Stimulated activated CD8-positive, alpha-beta memory T cell treated with anti-CD3 and anti-CD28 coated beads, Interleukin-12 subunit alpha, Interleukin-12 subunit beta, amount 100 ng/mL, for 24 hours (primary cell): Measurements from ENCODE around the gene TOP2B.
A peak's percentile ranks its signal among the peaks of the same experiment; 100 is the strongest.

Experiments
- DNase-seq: peaks from one replicate; pipeline ENCODE4 v3.0.0-alpha.2; 2020; ENCODE audit errors: extremely low read depth

TOP2B gene, protein sequence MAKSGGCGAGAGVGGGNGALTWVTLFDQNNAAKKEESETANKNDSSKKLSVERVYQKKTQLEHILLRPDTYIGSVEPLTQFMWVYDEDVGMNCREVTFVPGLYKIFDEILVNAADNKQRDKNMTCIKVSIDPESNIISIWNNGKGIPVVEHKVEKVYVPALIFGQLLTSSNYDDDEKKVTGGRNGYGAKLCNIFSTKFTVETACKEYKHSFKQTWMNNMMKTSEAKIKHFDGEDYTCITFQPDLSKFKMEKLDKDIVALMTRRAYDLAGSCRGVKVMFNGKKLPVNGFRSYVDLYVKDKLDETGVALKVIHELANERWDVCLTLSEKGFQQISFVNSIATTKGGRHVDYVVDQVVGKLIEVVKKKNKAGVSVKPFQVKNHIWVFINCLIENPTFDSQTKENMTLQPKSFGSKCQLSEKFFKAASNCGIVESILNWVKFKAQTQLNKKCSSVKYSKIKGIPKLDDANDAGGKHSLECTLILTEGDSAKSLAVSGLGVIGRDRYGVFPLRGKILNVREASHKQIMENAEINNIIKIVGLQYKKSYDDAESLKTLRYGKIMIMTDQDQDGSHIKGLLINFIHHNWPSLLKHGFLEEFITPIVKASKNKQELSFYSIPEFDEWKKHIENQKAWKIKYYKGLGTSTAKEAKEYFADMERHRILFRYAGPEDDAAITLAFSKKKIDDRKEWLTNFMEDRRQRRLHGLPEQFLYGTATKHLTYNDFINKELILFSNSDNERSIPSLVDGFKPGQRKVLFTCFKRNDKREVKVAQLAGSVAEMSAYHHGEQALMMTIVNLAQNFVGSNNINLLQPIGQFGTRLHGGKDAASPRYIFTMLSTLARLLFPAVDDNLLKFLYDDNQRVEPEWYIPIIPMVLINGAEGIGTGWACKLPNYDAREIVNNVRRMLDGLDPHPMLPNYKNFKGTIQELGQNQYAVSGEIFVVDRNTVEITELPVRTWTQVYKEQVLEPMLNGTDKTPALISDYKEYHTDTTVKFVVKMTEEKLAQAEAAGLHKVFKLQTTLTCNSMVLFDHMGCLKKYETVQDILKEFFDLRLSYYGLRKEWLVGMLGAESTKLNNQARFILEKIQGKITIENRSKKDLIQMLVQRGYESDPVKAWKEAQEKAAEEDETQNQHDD (N-terminal part only)

DNA sequence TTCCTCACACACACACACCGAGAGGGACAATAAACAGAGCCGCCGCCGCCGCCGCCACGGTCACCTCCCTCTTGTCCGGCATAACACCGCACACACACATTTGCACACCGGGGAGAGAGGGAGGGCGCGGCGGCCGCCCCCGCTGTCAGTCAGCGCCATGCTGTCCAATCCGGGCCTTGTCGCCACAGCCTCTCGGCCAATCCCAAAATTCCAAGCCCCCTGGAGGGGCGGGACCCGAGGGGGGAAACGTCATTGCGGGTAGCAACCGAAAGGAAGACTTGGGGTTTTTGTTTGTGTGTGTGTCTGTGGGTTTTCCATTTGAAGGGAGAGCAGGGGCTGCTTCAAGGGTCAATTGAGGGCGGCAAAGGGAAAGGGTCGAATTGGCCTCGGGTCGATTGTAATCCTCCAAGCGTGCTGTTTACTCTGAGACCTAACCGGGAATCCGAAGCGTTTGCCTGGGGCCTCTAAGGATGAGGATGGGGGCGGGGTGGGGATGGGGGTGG lies at the start of gene TOP2B:
TSS of gene TOP2B (minus strand) at position 96 of the 503 bp plus-strand sequence. CDS start 610 bp downstream, outside the sequence.
- DNase-seq: peak; percentile 88

DNA sequence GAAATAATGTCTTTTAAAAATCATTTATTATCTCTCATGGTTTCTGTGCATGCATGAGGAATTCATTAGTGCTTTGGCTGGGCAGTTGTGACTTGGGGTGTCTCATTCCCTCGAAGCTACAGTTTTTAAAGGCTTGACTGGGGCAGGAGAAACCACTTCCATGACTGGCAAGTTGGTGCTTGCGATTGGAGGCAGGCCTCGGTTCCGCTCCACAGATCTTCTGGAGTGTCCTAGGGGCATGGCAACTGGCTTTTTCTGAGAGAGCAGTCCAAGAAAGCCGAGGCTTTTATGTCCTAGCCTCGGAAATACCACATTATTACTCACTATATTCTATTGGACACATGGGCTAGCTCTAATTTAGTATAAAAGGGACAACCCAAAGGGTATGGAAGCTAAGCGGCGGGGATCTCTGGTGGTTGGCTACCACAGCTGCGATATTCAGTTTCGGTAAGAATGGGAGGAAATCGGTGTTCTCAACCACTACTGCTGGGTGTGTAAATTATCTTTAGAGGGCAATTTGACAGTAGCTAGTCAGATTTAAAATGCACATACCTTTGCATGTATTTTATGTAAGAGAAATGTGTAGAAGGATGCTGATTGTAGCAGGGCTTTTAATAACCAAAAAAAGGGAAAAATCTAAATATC lies 48.8 kb upstream of the TOP2B start:
- DNase-seq: no peak

DNA sequence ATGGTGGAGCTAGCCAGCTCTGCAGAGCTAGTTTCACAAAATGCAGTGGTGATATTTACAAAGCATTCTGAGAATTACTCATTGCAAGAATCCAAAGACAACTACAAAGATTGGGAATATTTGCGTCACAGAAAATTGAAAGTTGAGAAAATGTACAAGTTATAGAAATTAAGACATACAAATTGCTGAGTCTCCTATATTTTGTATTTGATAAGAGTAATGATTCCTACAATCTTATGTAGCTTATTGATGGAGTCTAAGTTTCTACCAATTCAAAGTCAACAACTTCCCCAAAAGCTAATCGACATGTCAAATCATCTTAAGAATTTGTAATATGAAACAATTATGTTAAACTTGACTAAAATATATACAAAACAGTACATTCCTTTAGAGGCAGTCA lies 46.4 kb upstream of the TOP2B start:
- no peak for DNase-seq

DNA sequence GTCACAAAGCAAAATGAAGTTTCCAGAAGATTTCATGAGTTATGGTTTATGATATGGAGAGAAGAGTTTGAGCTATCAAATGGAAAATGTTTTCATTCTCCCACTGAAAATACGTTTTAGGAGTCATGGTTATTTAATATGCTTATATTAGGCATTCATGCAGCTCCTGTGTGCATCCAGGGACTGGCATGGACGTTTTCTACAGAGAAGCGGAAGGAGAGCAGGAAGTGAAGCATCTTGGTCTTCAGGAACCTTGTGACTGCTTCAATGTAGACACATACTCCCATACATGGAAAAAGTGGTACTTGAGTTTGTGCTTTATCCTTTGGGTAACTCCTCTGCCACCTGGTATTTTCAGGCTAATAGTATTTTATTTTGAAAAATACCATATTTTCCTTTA lies 43.3 kb upstream of the TOP2B start:
- DNase-seq: no peak

DNA sequence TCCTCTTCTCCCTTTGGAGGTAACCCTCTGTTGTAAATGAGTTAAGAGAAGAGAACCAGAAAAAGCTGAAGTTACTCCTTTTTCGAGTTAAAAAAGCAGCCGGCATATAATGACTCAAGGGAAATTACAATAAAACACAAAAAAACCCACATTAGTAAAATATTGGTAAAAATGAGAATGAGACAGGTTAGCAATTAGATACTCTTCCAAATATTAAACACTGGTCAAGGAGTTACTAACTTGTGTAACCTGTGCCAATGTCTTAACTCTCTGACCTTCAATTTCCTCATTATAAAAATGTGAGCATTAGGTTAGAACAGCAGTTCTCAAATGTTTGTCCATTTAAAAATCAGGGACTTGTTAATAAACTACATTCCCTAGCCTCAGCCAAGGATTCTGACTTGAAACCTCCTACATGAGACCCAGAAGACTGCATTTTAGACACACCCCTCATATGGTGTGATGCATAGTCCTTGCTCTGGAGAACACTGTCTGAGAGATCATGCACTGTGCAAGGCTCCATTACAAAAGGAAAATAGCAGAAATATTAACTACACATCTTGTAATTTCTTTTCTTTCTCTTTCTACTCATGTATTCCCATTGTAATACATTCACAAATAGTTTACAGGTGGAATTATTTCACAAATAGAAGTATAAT lies 42.7 kb upstream of the TOP2B start:
- DNase-seq: no peak

DNA sequence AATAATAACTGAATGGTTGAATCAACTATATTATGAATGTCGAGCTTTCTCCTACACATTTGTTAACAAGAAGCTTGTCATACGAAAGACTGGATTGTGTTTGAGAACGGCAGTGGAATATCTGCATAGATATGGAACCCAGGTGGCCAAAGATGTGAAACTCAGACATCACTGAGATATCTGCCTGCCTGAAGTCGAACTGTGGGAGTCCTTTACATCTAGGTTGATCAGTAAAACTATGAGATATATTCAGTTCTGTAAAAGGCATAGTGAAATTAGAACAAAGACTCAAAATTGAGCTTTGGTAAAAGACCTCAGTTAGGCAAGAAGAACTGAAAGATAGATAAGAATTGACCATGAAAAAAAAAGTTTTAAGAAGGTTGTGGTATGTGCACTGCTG lies 41.5 kb upstream of the TOP2B start:
- DNase-seq: no peak

DNA sequence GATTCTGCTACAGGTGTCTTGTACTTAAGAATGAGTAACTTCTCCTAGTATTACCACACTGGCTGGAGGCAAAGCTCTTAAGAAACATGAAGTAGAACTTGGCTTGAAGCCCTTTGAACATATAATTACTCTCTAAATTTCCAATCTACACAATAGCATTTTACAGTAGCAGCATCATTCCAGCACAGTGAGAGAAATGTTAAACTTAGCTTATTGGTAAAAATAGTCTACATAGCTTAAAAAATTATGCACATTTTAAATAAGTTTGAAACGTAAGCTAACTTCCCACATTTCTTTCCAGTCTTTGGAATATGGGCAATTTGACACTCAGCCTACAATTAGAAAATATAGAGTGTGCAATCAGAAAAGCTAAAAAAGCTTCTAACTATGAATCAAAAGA lies 32.8 kb upstream of the TOP2B start:
- DNase-seq: no peak

DNA sequence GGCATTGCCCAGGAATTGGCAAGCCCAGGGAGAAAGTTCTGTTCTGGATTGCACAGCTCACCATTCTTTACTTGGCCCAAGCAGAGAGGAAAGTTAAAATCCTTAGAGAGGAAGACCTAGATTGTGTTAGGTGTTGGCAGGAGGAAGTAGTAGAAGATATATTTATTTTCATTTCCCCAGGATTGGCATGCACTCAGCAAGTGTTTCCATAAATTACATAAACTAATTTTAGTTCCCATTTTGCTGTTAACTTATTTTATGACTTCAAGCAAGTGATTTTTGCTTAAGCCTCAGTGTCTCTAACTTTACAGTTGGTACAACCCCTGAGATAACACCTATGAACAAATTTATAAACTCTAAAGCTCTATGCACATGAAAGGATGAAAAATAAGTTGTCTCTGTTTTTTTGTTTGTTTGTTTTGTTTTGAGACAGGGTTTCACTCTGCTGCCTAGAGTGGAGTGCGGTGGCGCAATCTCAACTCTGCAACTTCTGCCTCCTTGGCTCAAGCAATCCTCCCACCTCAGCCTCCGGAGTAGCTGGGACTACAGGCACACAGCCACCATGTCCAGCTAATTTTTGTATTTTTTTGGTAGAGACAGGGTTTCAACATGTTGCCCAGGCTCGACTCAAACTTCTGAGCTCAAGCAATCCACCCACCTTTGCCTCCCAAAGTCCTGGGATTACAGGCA lies 31.2 kb upstream of the TOP2B start:
- no peak for DNase-seq

DNA sequence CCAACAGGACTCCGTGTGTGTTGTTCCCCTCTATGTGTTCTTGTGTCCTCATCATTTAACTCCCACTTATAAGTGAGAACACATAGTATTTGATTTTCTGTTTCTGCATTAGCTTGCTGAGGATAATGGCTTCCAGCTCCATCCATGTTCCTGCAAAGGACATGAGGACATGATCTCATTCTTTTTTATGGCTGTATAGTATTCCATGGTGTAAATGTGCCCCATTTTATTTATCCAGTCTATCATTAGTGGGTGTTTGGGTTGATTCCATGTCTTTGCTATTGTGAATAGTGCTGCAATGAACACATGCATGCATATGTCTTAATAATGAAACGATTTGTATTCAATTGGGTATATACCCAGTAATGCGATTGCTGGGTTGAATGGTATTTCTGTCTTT lies 28.5 kb upstream of the TOP2B start:
- DNase-seq: no peak

DNA sequence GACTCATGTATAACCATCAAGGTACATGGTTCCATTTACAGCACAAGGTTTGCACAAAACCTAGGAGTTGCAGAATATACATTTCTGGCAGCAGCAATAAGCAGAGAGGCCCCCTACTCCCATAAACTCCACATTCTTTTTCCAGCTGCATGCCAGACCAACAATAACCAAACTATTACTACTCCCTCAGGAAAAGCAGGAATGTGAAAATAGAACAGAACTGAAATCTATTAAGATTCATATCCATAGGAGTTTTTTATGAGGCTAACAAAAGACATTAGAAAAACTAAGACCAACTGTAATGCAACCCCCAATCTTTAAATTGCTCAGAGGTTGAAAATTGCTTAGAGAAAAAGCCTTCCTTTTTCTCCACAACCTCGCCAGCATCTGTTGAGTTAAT lies 27.6 kb upstream of the TOP2B start:
- DNase-seq: no peak

DNA sequence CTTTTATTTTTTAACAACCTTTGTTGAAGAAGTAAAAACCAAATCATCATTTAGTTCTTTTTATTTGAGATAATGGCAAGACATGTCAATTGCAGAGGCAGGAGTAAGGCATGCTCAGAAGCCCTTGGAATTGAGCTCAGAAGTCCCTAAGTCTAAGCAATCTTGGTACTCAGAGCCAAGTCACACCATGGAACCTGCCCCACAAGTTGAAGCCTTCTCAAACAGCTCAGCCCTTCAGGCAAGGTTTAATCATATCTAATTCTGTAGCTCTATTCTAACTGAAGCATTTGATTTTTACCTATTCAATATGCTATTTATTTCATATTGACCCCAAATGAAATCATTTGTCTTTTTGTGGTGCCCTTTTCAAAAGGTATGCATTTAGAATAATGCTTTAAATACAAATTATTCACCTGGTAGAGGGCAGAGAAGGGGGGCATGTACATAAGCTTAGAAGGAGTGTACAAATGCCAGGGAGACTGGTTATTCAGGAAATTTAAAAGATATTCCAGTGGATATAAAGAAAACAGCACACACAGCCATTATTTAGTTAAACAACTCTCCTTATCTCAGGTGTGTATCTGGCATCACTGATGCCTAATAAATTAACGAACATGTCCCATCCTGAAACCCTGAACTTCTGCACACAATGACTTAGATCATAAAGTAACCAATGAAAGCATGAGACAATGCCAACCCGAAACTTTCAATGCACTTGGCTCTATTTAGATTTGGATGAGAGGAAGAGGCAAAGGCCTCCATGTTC lies 26.2 kb upstream of the TOP2B start:
- no peak for DNase-seq

DNA sequence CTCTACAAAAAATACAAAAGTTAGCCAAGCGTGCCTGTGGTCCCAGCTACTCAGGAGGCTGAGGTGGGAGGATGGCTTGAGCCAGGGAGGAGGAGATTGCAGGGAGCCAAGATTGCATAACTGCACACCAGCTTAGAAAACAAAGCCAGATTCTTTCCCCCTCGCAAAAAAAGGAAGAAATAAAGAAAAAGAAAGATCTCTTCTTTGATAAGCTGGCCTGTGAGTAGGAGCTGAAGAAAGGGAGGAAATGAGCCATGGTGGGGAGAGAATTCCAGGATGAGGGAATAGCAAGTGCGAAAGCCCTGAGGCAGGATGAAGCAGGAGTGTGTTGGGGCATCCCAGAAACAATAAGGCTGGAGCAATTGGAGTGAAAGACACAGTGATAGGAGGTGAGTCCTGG lies 24.5 kb upstream of the TOP2B start:
- no peak for DNase-seq

DNA sequence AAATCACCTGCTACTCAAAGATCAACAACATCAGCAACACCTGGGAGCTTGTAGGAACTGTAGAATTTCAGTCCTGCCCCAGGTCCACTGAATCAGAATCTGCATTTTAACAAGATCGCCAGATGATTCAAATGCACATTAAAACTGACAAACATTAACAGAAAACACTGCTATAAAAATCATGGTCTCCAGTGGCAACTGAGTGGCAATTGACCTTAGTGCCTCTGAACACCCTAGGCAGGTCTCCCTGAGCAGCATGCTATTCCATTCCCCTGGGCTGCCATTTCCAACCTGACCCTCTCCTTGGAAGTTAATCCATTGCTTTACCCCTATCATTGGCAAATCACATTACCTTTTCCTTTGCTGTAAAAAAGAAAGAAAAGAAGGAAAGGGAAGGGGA lies 23.0 kb upstream of the TOP2B start:
- DNase-seq: no peak

DNA sequence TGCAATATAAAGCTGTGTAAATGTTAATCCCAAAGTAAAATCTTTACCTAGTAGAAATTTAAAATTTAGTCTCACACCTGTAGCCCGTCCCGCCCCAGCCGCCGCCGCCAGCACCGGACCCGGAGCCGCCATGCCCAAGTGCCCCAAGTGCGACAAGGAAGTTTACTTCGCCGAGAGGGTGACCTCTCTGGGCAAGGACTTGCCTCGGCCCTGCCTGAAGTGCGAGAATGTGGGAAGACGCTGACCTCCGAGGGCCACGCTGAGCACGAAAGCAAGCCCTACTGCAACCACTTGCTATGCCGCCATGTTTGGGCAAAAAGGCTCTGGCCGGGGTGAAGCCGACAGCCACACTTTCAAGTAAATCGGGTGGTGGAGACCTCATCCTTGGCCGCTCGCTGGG lies 22.1 kb upstream of the TOP2B start:
- no peak for DNase-seq

DNA sequence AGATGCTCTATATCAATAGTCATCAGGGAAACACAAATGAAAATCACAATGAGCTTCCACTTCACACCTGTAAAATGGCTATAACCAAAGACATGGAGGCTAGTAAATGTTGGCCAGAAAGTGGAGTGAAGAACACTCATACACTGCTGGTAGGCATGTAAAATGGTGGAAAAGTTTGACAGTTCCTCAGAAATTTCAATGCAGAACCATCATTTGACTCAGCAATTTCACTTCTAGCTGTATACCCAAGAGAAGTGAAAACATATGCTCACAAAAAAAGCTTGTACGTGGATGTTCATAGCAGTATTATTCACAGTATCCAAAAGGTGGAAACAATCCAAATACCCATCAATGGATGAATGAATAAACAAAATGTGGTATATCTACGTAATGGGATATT lies 19.2 kb upstream of the TOP2B start:
- DNase-seq: no peak

DNA sequence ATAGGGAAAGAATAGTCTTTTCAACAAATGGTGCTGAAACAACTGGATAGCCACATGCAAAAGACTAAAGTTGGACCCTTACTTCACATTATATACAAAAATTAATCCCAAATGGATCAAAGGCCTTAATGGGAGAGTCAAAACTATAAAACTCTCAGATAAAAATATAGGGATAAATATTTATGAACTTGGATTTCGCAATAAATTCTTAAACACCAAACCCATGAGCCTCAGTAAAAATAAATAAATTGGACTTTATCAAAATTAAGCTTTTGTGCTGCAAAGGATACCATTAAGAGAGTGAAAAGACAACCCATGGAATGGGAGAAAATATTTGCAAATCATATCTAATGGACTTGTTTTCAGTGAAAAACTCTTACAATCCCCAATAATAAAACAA lies 18.7 kb upstream of the TOP2B start:
- no peak for DNase-seq

DNA sequence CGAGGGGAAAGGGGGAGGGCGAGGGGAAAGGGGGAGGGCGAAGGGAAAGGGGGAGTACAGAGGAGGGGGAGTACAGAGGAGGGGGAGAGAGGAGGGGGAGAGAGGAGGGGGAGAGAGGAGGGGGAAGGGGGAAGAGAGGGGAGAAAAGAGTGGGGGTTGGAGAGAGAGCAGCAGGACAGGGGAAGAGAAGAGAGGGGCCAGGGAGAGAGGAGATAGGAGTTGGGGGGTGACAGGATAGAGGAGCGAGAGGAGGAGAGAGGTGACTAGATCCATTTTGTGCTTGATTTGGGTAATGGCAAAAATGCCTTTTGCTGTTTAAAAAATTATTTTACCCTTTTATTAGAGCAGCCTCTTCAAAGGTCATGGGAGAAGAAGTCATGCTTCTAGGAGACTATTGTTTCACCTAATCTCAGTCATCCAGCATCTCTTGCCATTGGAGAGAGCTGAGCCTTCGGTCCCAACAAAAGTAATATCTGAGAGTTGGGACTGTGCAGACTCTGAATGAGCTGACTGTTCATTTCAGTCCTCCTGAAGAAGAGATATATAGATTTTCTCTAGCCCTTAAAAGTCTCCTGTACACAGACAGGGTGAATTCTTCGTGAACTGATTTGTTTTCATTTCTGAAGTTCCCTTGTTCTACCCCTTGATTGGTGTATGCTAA lies 15.1 kb upstream of the TOP2B start:
- no peak for DNase-seq

DNA sequence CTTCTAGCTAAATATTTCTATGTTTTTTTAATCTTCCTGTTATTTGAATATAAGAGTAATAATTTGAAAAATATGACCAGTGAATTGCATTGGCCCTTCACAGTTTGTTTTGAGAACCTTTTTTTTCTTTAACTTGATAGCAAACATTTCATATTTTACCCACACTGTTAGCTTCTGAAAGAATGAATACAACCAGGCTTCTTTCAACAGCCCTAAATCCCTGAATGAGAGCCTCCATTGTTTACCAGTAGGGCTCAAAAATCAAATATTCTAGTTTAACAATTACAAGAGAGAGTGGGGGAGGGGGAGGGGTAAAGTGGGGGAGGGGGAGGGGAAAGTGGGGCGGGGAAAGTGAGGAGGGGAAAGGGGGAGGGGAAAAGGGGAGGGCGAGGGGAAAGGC lies 14.5 kb upstream of the TOP2B start:
- no peak for DNase-seq

DNA sequence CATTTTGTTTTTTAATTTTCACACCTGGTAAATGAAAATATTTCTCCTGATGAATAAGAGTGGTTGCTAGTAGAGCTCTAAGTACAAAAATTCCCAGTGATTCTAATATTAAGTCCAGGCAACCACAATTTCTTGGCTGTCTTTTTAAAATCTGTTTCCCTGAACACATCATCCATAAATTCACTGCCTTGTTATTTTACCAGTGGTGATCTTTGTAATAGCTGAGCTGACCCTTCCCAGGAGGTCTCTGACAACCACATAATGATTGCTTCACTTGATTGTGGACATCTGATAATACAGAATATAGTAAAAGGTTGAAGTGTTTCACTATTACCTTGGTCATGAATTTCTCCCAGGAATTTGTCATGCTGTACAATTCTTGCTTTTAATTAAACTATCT lies 13.9 kb upstream of the TOP2B start:
- DNase-seq: no peak
